WERI-Rb-1 (cell line): ENCODE data around the gene ADCK1.
"Not testable (repeated sequence)": the region's sequence is repeated elsewhere in the genome, so short reads cannot be mapped to it uniquely, and the experiment has no call there.

ENCODE experiments used
- DNase-seq: peaks from one replicate; pipeline ENCODE4 v3.0.0-alpha.2; 2020
- H3K27ac ChIP-seq: fragments of 250-450 bp; sonication (Bioruptor Pico); 2 replicates; pipeline ENCODE4 v1.5.1; 2020; ENCODE audit warnings: mild to moderate bottlenecking, moderate library complexity
- H3K27me3 ChIP-seq: fragments of 250-450 bp; sonication (Bioruptor Pico); 2 replicates; pipeline ENCODE4 v1.5.1; 2021; ENCODE audit warnings: mild to moderate bottlenecking, low read depth, moderate library complexity; ENCODE audit not compliant: insufficient read depth, severe bottlenecking
- H3K36me3 ChIP-seq: fragments of 250-450 bp; sonication (Bioruptor Pico); 2 replicates; pipeline ENCODE4 v1.5.1; 2020; ENCODE audit warnings: mild to moderate bottlenecking, moderate library complexity
- H3K4me3 ChIP-seq: 2 replicates; pipeline ENCODE4 v1.5.1; 2011; ENCODE audit warnings: low read depth, mild to moderate bottlenecking, control low read depth, low read length
- H3K9me3 ChIP-seq: fragments of 250-450 bp; sonication (Bioruptor Pico); 2 replicates; pipeline ENCODE4 v1.5.1; 2021; ENCODE audit warnings: mild to moderate bottlenecking, moderate library complexity; ENCODE audit not compliant: severe bottlenecking
- TF ChIP-seq, protein P1 (sequence below): IDR thresholded peaks from 2 replicates; pipeline ENCODE4 v1.5.1; 2011; ENCODE audit warnings: low read depth, mild to moderate bottlenecking, control low read depth, inconsistent platforms, low read length

ADCK1 gene

DNA sequence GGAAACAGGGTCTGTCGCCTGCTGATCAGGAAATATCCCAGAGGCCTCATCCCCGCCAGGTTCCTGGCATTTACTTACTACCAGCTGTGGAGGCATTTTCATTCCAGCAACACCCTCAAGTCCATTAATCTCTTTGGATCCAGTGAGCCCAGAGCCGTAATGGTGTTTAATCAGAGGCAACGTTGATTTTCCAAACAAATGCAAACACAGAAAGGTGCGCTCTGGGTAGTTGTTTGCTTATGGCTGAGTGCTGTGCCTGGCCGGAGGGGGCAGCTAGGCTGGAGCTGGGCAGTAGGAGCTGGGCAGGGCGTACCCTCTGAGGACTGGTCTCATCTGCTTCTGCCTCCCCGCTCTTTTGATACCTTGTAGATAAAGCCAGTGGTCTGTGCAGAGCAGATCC is 110.6 kb downstream of the ADCK1 start:
- TF ChIP-seq, protein P1, sequence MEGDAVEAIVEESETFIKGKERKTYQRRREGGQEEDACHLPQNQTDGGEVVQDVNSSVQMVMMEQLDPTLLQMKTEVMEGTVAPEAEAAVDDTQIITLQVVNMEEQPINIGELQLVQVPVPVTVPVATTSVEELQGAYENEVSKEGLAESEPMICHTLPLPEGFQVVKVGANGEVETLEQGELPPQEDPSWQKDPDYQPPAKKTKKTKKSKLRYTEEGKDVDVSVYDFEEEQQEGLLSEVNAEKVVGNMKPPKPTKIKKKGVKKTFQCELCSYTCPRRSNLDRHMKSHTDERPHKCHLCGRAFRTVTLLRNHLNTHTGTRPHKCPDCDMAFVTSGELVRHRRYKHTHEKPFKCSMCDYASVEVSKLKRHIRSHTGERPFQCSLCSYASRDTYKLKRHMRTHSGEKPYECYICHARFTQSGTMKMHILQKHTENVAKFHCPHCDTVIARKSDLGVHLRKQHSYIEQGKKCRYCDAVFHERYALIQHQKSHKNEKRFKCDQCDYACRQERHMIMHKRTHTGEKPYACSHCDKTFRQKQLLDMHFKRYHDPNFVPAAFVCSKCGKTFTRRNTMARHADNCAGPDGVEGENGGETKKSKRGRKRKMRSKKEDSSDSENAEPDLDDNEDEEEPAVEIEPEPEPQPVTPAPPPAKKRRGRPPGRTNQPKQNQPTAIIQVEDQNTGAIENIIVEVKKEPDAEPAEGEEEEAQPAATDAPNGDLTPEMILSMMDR = no peak
- Histone ChIP-seq H3K4me3 (no peak overlapping the region), H3K36me3 (no peaks in the 10 kb centered on the region), H3K27me3 (no peaks in the 10 kb centered on the region), H3K27ac (no peak overlapping the region), H3K9me3 (peaks cover 5% of the 10 kb centered on the region)
- DNase-seq = no peak

DNA sequence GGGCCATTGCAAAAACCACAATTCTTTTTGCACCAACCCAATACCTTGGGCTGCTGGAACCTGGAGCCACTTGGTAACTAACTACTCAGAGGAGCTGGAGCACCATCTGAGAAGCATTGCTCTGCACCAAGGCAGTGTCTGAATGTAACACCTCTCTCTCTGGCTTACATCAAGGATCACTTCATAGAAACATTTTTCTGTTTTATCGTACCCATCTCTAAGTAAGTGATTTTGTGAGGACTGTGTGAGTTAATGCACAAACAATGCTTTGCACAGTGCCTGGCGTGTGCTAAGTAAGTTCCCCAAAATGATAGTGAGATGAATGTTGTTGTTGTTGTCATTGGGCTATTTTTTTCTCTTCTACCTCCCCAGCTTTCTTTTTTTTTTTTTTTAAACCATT is 111.4 kb downstream of the ADCK1 start:
- no peak for DNase-seq
- Histone ChIP-seq H3K4me3 (no peak overlapping the region), H3K27me3 (no peaks in the 10 kb centered on the region), H3K9me3 (peaks cover 7% of the 10 kb centered on the region), H3K27ac (no peak overlapping the region), H3K36me3 (no peaks in the 10 kb centered on the region)
- TF ChIP-seq, protein P1 = no peak

GRCh38 chr14:77912754-77913556 is 113.0 kb downstream of the ADCK1 start:
- H3K36me3 ChIP-seq = no peaks in the 10 kb centered on the region
- no peak overlapping the region for H3K27ac ChIP-seq
- H3K4me3 ChIP-seq = no peak overlapping the region
- peaks cover 4% of the 10 kb centered on the region for H3K9me3 ChIP-seq
- no peaks in the 10 kb centered on the region for H3K27me3 ChIP-seq
- TF ChIP-seq, protein P1 = no peak
- no peak for DNase-seq

GRCh38 chr14:77914073-77914721 is 114.3 kb downstream of the ADCK1 start:
- Histone ChIP-seq H3K9me3 (peaks cover 6% of the 10 kb centered on the region), H3K27me3 (no peaks in the 10 kb centered on the region), H3K36me3 (no peaks in the 10 kb centered on the region), H3K4me3 (no peak overlapping the region), H3K27ac (no peak overlapping the region)
- TF ChIP-seq, protein P1 = no peak
- no peak for DNase-seq

GRCh38 chr14:77915390-77915789 is 115.5 kb downstream of the ADCK1 start:
- peaks cover 14% of the 10 kb centered on the region for H3K9me3 ChIP-seq
- H3K36me3 ChIP-seq, H3K27ac ChIP-seq, H3K27me3 ChIP-seq, DNase-seq, H3K4me3 ChIP-seq: not testable (repeated sequence)

- DNase-seq = no peak
- Histone ChIP-seq H3K36me3 (no peaks in the 10 kb centered on the region; the same call in 1 of the 2 replicates), H3K4me3 (no peak overlapping the region), H3K27me3 (no peaks in the 10 kb centered on the region), H3K27ac (peak overlapping the region; percentile 39), H3K9me3 (peaks cover 14% of the 10 kb centered on the region)
- TF ChIP-seq, protein P1 = no peak
Measured at GRCh38 chr14:77917491-77918201, 117.7 kb downstream of the ADCK1 start.
